GM18508 (cell line): ENCODE measurements around the gene TECTA.

Experiments
- ATAC-seq: cut with Tn5 transposase; IDR thresholded peaks from one replicate; pipeline ENCODE4 v1.9.1; 2021; ENCODE audit warnings: moderate number of reproducible peaks; ENCODE audit not compliant: insufficient read depth, unreplicated experiment

Gene TECTA

DNA sequence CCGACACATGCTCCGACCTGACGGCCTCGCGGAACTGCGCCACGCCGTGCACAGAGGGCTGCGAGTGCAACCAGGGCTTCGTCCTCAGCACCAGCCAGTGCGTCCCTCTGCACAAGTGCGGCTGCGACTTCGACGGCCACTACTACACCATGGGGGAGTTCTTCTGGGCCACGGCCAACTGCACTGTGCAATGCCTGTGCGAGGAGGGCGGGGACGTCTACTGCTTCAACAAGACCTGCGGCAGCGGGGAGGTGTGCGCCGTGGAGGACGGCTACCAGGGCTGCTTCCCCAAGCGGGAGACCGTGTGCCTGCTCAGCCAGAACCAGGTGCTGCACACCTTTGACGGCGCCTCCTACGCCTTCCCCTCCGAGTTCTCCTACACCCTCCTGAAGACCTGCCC, 26.8 kb downstream of the TECTA start:
- ATAC-seq, result no peak

DNA sequence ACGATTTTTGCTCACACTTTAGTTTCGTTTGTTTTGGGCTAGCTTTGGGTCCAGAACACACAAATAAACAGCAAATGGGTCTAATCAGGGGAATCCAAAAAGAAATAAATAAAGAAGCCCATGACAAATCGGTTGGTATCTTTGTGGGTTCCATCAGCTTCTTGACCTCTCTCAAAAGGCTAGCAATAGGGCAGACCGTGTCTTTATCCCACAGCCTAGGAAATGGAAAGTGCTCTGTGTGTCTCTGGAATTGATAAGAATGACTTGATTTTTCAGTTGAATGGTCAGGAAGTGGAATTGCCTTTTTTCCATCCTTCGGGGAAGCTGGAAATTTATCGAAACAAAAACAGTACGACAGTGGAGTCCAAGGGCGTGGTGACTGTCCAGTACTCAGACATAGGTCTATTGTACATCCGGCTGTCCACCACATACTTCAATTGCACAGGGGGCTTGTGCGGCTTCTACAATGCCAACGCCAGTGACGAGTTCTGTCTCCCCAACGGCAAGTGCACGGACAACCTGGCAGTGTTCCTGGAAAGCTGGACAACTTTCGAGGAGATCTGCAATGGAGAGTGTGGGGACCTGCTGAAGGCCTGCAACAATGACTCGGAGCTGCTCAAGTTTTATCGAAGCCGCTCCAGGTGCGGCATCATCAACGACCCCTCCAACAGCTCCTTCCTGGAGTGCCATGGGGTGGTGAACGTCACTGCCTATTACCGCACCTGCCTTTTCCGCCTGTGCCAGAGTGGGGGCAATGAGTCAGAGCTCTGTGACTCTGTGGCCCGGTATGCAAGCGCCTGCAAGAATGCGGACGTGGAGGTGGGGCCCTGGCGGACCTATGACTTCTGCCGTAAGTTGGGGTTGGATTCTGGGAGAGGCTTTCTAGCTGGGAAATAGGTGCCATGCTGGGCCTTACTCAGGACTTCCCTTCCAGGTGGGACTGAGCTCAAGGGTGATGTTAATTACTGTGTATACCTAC, 28.6 kb downstream of the TECTA start:
- ATAC-seq, result no peak

DNA sequence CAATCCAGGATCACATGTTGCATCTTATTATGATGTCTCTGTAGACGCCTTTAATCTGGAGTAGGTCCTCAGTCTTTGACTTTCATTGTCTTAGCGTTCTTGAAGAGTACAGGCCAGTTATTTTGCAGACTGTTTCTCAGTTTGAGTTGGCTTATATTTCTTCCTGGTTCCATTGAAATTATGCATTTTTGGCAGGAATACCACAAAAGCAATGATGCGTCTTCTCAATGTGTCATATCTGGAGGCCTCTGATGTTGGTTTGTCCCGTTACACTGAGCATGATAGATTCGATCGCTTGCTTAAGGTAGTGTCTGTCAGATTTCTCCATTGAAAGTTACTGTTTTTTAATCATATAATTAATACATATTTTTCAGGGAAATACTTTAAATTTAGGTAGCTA, 30.6 kb downstream of the TECTA start:
- no peak for ATAC-seq

DNA sequence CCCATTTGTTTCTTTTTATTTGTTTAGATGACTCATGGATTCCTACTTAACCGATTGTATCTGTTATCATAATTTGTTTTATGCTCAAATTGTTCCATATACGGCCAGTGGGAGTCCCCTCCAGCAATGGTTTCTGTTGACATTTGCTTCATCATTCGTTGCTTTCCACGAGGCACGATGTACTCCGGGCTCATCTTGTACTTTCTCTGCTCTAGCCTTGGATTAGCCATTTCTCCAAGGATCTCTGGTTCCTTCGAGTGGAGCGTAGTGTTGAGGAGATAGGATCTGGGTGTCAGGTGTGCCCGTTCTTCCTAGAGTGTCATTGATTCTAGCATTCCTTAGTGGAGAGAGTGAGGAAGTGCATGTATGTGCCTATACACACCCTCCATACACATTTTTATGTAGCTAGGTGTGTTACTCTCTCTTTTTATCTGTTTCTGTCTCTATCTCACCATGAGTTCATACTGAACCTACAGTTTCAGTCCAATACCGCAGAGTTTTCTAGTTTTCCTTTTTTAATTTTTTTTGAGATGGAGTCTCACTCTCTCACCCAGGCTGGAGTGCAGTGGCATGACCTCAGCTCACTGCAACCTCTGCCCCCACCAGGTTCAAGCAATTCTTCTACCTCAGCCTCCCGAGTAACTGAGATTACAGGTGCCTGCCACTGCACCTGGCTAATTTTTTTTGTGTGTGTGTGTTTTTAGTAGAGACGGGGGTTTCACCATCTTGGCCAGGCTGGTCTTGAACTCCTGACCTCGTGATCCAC, 31.4 kb downstream of the TECTA start:
- ATAC-seq, result no peak

DNA sequence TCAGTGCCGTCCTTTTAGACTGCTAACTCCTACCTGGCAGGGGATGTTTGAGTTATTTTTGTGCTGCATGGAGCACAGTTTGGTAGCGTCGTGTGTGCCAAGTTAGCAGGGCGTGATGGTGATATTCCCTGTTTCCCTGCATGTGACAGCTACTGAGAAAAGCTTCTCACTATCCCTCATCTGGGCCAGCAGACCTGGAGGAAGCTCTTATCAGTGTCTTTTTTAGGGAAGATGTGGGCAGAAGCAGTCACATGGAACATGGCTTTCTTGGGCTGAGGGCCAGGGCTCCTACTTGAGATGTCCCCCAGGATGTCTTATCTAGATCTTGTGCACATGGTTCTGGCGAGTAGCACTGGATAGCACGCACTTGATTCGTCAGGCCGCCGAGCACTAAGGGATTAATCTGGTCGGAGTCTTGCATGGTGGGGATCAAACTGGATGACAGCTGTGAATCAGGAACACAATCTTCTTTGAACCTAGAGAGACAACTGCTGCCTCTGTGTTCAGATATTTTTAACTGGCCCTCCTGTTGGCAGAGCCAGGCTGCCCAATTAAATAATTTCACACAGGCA, 33.8 kb downstream of the TECTA start:
- ATAC-seq, result no peak

DNA sequence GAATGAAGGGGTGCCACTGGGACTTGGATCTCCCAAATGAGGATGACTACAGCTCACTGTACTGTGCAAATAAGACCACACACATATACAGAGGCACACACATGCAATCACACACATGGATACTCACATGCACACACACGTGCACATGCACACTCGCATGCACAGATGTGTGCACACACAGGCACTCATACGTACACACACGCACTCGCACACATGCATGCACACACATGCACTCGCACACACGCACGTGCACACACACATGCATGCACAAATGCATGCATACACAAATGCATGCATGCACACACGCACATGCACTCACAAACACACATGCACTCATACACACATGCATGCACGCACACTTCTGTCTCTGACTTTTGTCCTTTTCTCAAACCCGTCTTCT, 36.0 kb downstream of the TECTA start:
- no peak for ATAC-seq

DNA sequence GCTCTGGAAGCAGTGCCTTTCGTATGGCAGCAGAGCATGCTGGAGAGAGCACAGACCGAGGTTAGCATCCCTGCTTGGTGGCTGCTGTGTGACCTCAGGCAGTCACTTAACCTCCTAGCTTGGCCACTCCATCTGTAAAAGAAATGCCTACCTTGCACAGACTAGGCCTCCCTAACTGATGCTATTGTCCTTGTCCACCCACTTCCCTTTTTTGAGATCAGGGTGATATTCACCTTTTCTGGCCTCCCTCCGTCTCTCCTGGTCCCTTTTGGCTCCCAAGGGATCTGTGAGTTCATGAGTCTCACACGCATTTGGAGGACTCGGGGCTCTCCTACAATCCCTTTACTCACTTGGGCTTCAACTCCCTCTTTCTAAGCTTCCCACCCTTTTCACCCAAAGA, 37.2 kb downstream of the TECTA start:
- ATAC-seq, result no peak

DNA sequence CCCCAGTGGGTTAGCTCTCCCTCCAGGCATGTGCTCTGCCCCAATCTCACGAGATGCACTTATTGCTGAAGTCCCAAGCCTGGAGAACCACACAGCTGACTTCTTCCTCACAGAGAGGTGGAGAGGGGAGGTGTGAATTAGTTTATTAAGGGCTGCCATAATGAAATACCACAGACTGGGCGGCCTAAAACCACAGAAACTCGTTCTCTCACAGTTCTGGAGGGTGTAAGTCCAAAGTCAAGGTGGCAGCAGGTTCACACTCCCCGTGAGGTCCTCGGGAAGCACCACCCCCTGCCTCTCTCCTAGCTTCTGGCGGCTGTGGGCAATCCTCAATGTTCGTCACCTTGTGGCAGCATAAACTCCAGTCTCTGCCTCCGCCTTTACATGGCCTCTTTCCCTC, 39.3 kb downstream of the TECTA start:
- ATAC-seq, result no peak

DNA sequence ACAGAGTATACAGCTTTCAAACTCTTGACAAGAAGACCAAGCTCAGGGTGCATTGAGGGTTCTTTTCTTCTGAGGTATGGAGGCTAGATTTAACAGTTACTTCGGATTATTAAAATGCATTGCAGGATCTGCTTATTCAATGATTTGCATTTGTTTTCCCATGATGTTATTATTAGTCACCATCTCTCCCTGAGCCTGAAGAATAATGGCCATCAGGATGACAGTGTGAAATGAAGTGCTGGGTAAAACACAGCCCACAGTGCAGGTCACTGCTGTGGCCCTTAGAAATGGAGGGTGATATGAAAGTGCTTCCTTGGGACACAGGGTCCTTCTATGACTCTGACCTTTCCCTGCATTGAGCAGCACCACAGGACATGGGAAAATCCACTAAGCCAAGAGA, 40.0 kb downstream of the TECTA start:
- no peak for ATAC-seq

DNA sequence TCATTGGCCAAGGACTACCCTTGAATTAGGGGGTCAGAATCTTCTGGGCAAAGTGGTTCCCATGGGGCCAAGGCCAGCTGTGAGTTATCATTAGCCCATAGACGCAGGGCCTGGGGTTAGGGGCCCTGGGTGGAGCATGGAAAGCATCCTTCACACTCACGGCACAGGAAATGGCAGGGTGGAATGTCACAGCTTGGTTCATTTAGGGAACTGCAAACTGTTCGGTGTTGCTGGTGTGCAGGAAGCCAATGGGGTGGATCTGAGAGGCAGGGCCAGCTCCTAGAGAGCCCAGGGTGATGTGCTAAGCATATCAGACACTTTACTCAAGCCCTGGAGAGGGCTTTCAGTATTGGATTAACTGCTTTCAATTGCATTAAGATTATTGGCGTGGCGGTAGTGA, 42.9 kb downstream of the TECTA start:
- ATAC-seq, result no peak

DNA sequence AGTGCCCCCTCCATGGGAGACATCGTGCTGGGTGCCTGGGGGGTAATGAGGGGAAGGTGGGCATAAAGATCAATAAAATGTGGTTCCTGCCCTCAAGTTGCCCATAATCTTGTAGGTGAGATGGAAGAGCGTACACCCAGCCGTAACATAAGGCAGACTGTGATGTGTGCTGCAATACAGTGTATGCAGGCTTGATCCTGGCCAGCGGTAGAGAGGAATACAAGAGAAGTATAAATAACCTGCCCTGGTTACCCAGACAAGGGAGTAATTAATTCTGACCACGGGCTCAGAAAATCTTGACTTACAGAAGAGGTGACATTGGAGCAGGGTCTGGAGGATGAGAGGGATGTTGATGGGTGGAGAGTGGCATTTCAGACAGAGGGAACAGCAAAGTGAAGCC, 43.7 kb downstream of the TECTA start:
- ATAC-seq, result no peak

DNA sequence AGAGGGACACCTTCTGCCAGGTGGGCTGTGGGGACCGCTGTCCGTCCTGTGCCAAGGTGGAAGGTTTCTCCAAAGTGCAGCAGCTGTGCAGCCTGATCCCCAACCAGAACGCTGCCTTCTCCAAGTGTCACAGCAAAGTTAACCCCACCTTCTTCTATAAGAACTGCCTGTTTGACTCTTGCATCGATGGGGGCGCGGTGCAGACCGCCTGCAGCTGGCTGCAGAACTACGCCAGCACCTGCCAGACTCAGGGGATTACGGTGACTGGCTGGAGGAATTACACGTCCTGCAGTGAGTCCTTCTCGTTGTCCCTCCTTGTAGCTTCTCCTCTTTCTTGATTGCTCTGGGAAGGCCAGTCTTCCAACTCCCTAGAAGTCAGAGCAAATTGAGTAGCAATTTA, 44.8 kb downstream of the TECTA start:
- no peak for ATAC-seq

DNA sequence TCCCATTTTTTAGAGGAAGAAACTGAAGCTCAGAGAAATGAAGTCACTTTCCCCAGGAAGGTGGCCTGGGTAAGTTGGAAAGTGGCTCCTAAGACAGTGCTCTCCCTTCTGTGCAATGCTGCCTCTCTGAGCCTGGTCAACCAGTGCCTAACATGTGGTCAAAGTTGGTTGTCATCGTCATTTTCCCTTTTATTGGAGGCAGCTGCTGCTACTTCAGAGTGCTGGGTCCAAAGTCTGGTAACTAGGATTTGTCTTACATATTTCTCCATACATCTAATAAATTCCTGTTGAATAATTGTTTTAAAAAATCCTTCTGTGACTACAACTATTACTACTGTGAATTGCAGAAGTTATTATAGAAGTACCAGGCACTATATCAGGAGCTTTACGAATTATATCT, 48.1 kb downstream of the TECTA start:
- no peak for ATAC-seq

DNA sequence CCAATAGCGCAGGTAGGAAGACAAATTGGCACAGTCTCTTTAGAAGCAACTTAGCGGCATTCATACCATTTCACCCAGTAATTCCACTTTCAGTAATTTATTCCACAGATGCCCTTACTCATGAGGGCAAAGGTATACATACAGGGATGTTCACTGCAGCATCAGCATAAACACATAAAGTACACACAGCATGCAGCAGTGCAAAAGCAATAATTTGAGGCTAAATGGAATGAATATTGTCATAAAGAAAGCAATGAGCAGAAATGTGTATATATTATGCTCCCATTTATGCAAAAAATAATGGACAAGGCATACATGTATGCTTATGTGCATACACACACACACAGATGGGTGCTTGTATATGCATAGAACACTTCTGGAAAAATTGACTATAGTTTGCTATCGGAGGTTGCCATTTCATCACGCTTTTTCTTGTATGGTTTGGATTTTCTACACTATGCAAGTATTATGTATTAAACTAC, 50.2 kb downstream of the TECTA start:
- no peak for ATAC-seq

DNA sequence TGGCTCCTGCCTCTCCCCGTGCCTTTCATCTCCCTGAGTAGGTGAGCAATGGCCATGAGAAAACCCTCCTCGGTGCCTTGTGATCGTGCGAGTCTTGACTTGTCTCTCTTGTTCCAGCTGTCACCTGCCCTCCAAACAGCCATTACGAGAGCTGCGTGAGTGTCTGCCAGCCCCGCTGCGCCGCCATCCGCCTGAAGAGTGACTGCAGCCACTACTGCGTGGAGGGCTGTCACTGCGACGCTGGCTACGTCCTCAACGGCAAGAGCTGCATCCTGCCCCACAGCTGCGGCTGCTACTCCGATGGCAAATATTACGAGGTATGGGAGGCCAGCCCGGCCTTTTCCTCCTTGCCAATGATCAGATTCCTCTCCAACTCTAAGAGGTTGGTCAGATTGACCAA, 51.7 kb downstream of the TECTA start:
- ATAC-seq, result no peak

DNA sequence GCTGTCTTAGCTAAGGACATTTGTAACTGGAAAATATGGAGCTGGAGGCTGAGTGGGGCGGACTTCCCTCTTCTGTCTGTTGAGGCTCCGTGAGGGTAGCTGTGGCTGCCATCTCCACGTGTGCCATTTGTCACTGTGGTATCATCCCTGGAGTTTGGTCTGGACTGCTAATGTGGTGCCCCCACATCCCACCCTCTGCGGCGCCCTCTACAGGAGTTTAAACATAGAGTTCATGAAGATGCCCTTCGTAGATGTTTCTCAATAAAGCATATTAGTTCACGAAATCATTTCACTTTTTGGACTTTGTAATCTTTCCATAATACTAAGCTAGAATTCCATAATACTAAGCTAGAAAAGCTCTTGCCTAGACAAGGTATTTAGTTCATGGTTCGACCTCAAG, 52.4 kb downstream of the TECTA start:
- ATAC-seq, result no peak

DNA sequence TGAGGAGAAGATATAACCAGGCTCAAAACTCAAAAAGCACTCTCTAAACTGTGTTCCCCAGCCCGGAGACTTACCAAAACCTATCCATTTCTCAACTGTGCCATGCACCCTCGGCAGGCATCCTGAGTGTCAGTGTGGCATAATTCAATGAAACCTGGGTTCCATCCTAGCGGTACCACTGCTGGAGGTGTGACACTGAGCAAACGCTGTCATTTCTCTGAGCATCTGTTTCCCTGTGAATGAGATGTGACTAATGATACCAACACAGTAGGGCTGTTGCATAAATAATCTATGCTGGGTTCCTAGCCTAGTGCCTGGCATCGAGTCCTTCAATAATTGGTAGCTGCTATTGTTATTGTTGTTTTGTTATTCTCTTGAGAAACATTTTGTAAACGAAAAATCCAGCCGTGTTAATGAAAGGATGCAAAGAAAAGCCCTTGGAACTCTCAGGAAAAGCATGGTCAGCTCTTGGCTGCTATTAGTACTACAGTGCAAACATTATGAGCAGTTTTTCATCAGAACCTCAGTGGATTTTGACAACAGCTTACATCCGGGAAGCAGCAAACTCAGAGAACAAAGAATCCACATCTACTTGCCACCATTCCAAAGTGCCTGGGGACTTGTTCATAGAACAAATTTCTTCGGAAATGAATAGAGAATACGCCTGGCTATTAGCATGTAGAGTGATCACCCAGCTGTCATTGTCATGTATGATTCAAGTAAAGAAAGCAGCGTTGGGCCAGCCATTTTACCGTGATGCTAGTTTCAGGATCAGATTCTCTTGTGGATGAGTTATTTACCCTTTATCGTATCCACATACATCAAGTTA, 53.7 kb downstream of the TECTA start:
- no peak for ATAC-seq

DNA sequence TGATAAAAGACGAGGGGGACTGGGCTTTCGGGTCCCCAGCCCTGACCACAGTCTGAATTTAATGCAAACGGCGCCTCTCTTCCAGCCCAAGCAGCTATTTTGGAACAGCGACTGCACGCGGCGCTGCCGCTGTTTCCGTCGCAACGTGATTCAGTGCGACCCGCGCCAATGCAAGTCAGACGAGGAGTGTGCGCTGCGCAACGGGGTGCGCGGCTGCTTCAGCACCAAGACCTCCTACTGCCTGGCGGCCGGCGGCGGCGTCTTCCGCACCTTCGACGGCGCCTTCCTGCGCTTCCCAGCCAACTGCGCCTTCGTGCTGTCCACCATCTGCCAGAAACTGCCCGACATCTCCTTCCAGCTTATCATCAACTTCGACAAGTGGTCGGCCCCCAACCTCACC, 56.7 kb downstream of the TECTA start:
- ATAC-seq, result no peak

DNA sequence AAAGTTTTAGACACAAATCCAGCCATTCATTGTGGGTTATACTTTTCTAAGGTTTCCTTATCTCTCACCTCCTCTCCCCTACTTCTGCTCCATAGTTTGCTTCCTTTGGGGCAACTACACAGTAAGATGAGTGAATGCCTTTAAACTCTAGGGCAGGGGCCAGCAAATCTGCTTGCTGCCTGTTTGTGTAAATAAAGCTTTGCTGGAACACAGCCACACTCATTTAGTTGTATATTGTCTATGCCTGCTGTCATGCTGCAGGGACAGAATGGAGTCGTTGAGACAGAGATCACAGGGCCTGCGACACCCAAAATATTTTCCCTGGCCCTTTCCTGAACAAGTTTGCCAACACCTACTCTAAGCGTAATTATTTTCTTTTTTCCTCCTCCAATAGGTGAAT, 58.7 kb downstream of the TECTA start:
- no peak for ATAC-seq

DNA sequence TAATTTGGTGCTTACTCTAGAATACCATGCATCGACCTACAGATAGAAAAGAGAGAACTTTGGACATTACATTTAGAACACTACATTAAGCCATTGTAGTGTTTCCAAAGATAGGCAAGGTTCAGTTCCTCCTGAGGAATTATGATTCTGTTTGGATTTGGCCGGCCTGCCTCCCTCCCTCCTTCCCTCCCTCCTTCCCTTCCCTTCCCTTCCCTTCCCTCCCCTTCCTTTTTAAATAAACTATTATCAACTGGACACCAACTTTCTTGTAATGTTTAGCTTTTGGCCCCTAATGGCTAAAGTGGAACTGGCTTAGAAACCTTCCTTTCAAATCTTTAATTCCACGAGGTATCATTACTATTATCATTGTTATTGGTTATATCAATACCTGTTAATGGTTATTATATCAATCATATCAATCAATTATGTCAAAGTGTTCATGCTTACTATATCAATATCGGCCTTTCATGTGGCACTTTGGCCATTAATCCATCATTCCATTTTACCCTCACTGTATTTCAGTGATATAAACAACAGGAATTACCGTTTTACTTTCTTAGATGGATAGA, 60.4 kb downstream of the TECTA start:
- no peak for ATAC-seq
